Measurements from ENCODE around the gene PCDHB2.
"Not testable (repeated sequence)": the region's sequence is repeated elsewhere in the genome, so short reads cannot be mapped to it uniquely, and the experiment has no call there.

GRCh38 chr5:141102070-141102469 is 7.7 kb downstream of the PCDHB2 start:
- TF ChIP-seq CTCF (IDR thresholded peaks at IDR 0.05); NR3C1 (IDR thresholded peaks at IDR 0.05); KDM5A (IDR thresholded peaks at IDR 0.05); FOSB (CRISPR knock-in tag; IDR thresholded peaks at IDR 0.05); USF2 (IDR thresholded peaks at IDR 0.05); MYC (IDR thresholded peaks at IDR 0.05; ENCODE audit: borderline replicate concordance, low read length): not testable (repeated sequence)
